SK-N-SH treated with all-trans-retinoic acid at 6 μM for 48 hours (cell line): ENCODE measurements around the gene DNAAF3.

ENCODE experiments used
- GLIS3 ChIP-seq: fragments of 250-450 bp; sonication (Bioruptor Pico); IDR thresholded peaks from 2 replicates; pipeline ENCODE4 v1.5.0; 2020; ENCODE audit warnings: mild to moderate bottlenecking, moderate library complexity
- OSR1 ChIP-seq: fragments of 250-450 bp; sonication (Bioruptor Pico); IDR thresholded peaks from 2 replicates; pipeline ENCODE4 v1.8.0; 2022; ENCODE audit warnings: moderate library complexity, mild to moderate bottlenecking, inconsistent platforms
- SNAI2 ChIP-seq: fragments of 250-450 bp; sonication (Bioruptor Pico); IDR thresholded peaks from 2 replicates; pipeline ENCODE4 v1.5.0; 2020; ENCODE audit warnings: mild to moderate bottlenecking, moderate library complexity
- TSHZ2 ChIP-seq: fragments of 250-450 bp; sonication (Bioruptor Pico); IDR thresholded peaks from 2 replicates; pipeline ENCODE4 v1.5.0; 2020; ENCODE audit warnings: mild to moderate bottlenecking, moderate library complexity
- ZFP3 ChIP-seq: fragments of 250-450 bp; sonication (Bioruptor Pico); IDR thresholded peaks from 2 replicates; pipeline ENCODE4 v1.5.0; 2020; ENCODE audit warnings: mild to moderate bottlenecking, moderate library complexity
- ZFP30 ChIP-seq: fragments of 450-650 bp; formaldehyde crosslinking; IDR thresholded peaks from 2 replicates; pipeline ENCODE4 v1.5.0; 2022; ENCODE audit warnings: mild to moderate bottlenecking, moderate library complexity
- ZNF565 ChIP-seq: fragments of 450-650 bp; formaldehyde crosslinking; conservative IDR thresholded peaks from 2 replicates; pipeline ENCODE4 v1.5.0; 2020; ENCODE audit warnings: low read depth, mild to moderate bottlenecking, moderate library complexity
- TF ChIP-seq, protein P1 (sequence below): fragments of 250-450 bp; sonication (Bioruptor Pico); IDR thresholded peaks from 2 replicates; pipeline ENCODE4 v1.5.1; 2021; ENCODE audit warnings: mild to moderate bottlenecking, moderate library complexity

DNA sequence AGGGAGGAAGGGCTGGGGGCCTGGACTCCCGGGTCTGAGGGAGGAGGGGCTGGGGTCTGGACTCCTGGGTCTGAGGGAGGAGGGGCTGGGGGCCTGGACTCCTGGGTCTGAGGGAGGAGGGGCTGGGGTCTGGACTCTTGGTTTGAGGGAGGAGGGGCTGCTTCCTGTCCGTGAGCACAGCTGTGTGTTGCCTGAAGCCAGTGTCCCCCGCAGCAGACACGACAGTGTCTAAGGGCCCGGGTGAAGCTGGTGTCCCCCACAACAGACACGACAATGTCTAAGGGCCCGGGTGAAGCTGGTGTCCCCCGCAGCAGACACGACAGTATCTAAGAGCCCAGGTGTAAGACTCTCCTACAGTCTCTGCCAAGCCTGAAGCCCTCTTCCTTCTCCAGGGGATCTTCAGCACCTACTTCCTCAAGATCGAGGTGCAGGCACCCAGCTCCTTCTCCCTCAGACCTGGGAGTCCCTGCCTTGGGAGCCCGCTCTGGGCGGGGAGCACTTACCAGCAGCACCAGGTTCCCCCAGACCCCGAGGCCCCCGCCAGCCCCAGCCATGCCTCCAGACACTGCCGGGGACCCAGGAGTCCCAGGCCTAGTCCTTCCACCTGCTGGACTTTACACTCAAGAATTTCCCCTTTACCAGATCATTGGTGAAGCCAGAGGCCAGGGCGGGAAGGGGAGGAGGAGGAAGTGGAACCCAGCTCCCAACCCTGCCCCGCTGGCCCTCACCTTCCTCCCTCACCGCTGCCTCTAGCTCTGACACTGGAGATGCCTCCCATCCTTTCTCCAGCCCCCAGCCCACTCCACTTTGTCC lies 42.7 kb upstream of the DNAAF3 start, which contains the start of gene PTPRH:
- TF ChIP-seq TSHZ2 (no peak), ZFP30 (CRISPR knock-in tag) (no peak), SNAI2 (CRISPR knock-in tag) (no peak), OSR1 (CRISPR knock-in tag) (no peak), GLIS3 (CRISPR knock-in tag) (no peak), ZFP3 (no peak), ZNF565 (CRISPR knock-in tag) (no peak)
- TF ChIP-seq, protein P1, sequence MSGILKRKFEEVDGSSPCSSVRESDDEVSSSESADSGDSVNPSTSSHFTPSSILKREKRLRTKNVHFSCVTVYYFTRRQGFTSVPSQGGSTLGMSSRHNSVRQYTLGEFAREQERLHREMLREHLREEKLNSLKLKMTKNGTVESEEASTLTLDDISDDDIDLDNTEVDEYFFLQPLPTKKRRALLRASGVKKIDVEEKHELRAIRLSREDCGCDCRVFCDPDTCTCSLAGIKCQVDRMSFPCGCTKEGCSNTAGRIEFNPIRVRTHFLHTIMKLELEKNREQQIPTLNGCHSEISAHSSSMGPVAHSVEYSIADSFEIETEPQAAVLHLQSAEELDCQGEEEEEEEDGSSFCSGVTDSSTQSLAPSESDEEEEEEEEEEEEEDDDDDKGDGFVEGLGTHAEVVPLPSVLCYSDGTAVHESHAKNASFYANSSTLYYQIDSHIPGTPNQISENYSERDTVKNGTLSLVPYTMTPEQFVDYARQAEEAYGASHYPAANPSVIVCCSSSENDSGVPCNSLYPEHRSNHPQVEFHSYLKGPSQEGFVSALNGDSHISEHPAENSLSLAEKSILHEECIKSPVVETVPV (CRISPR knock-in tag), result no peak
